AG09309 (cell line): ENCODE results near the gene RCOR1.

Source experiments
- DNase-seq: peaks from one replicate; pipeline ENCODE4 v3.0.0-alpha.2; 2010; ENCODE audit warnings: low read depth
- H3K4me3 ChIP-seq: 2 replicates; pipeline ENCODE4 v1.5.1; 2011; ENCODE audit warnings: mild to moderate bottlenecking, low read depth, low read length, moderate library complexity; ENCODE audit not compliant: control insufficient read depth
- CTCF ChIP-seq: IDR thresholded peaks from 2 replicates; pipeline ENCODE4 v1.5.1; 2011; ENCODE audit warnings: mild to moderate bottlenecking, low read depth, low read length, inconsistent platforms; ENCODE audit not compliant: insufficient read depth, control insufficient read depth; ENCODE audit errors: missing control alignments

Gene RCOR1

GRCh38 chr14:102734436-102734835, 142.0 kb downstream of the RCOR1 start:
- no peak for DNase-seq
- no peak for TF ChIP-seq CTCF
- no peak overlapping the region for H3K4me3 ChIP-seq

- no peak for TF ChIP-seq CTCF
- H3K4me3 ChIP-seq, result no peak overlapping the region
- no peak for DNase-seq
These were observed 144.5 kb downstream of the RCOR1 start for GRCh38 chr14:102736956-102737355.

- H3K4me3 ChIP-seq, result no peak overlapping the region
- no peak for TF ChIP-seq CTCF
- no peak for DNase-seq
These were observed 145.2 kb downstream of the RCOR1 start for GRCh38 chr14:102737402-102738372.

- H3K4me3 ChIP-seq, result no peak overlapping the region
- TF ChIP-seq CTCF, result no peak
- no peak for DNase-seq
These were observed 146.1 kb downstream of the RCOR1 start for GRCh38 chr14:102738373-102739189.

- no peak overlapping the region for H3K4me3 ChIP-seq
- no peak for TF ChIP-seq CTCF
- no peak for DNase-seq
These were observed 146.7 kb downstream of the RCOR1 start for GRCh38 chr14:102739190-102739469.

GRCh38 chr14:102746634-102747438, 154.4 kb downstream of the RCOR1 start:
- no peak for TF ChIP-seq CTCF
- H3K4me3 ChIP-seq, result no peak overlapping the region
- DNase-seq, result no peak
